Thymus (tissue), 11 donors: ENCODE measurements around the gene SASH3. TPM values are rescaled to one million over a fixed set of nuclear protein-coding genes. Genes with fewer than 3 reads are reported as not detected.
A peak's percentile ranks its signal among the peaks of the same experiment; 100 is the strongest.

Source experiments
- DNase-seq, 9 donors: peaks; one replicate each; pipeline ENCODE4 v3.0.0-alpha.2; 2013; ENCODE audit warnings: low spot score in 9 of 9, low read depth in 6 of 9, missing footprints in 1 of 9
- H3K27ac ChIP-seq, 2 donors: one replicate each; pipeline ENCODE4 v1.5.1; 2013; ENCODE audit warnings: control low read depth in 1 of 2, low read depth in 1 of 2, low read length in 1 of 2, mild to moderate bottlenecking in 1 of 2, moderate library complexity in 1 of 2
- H3K27me3 ChIP-seq, 2 donors: one replicate each; pipeline ENCODE4 v1.5.1; 2013; ENCODE audit warnings: low read length in 1 of 2; ENCODE audit not compliant: control insufficient read depth in 2 of 2, insufficient read depth in 1 of 2
- H3K36me3 ChIP-seq, 2 donors: one replicate each; pipeline ENCODE4 v1.5.1; 2013; ENCODE audit warnings: low read length in 1 of 2, mild to moderate bottlenecking in 1 of 2, moderate library complexity in 1 of 2; ENCODE audit not compliant: control insufficient read depth in 2 of 2, insufficient read depth in 2 of 2
- H3K4me1 ChIP-seq, 2 donors: one replicate each; pipeline ENCODE4 v1.5.1; 2013; ENCODE audit warnings: low read length in 2 of 2; ENCODE audit not compliant: control insufficient read depth in 2 of 2, insufficient read depth in 2 of 2
- H3K4me3 ChIP-seq, 2 donors: one replicate each; pipeline ENCODE4 v1.5.1; 2013; ENCODE audit warnings: low read length in 2 of 2, control low read depth in 1 of 2, mild to moderate bottlenecking in 1 of 2
- H3K9me3 ChIP-seq, 2 donors: one replicate each; pipeline ENCODE4 v1.5.1; 2013; ENCODE audit warnings: low read length in 1 of 2, mild to moderate bottlenecking in 1 of 2; ENCODE audit not compliant: control insufficient read depth in 2 of 2, insufficient read depth in 1 of 2
- WGBS: extraction: QIAGEN DNeasy Blood & Tissue Kit; methylation state at CpG from one replicate; pipeline ENCODE4 v1.1.7; 2013; 5-methylcytosine and 5-hydroxymethylcytosine counted together
- polyA plus RNA-seq: library from polyadenylated mRNA; stranded (reverse); fragments of 200-250 nt; gene quantifications from one replicate; pipeline ENCODE4 v1.2.3, GENCODE V29; 2013
- total RNA-seq: library from RNA; stranded (reverse); fragments of 120-200 nt; gene quantifications from one replicate; pipeline ENCODE4 v1.2.4, GENCODE V29; 2013
- donor health status: healthy.

Gene SASH3
- total and polyA plus RNA-seq, 2 donors, result 58.2 to 176 TPM

GRCh38 chrX:129793604-129794191, 13.9 kb downstream of the SASH3 start:
- H3K27me3 ChIP-seq, result no peaks in the 10 kb centered on the region
- WGBS, result 97% methylated on average over 20 of the region's 20 CpGs
- no peak overlapping the region for H3K27ac ChIP-seq
- peaks cover 72 to 90% of the 10 kb centered on the region in 2 donors for H3K36me3 ChIP-seq
- DNase-seq, result no peak
- no peaks in the 10 kb centered on the region for H3K9me3 ChIP-seq
- no peak overlapping the region for H3K4me3 ChIP-seq
- peaks cover 0 to 6% of the 10 kb centered on the region in 2 donors for H3K4me1 ChIP-seq

GRCh38 chrX:129795584-129795983, 15.8 kb downstream of the SASH3 start:
- Histone ChIP-seq H3K9me3 (no peaks in the 10 kb centered on the region), H3K4me1 (peaks cover 0 to 6% of the 10 kb centered on the region in 2 donors), H3K27ac (no peak overlapping the region), H3K4me3 (no peak overlapping the region), H3K36me3 (peaks cover 59 to 74% of the 10 kb centered on the region in 2 donors), H3K27me3 (no peaks in the 10 kb centered on the region)
- 90% methylated on average over 1 of the region's 1 CpG for WGBS
- peak in 1 of 9 donors; percentile 13 for DNase-seq

- Histone ChIP-seq H3K4me1 (peaks cover 0 to 6% of the 10 kb centered on the region in 2 donors), H3K27me3 (no peaks in the 10 kb centered on the region), H3K9me3 (no peaks in the 10 kb centered on the region), H3K27ac (peak overlapping the region in 1 of 2 donors; percentile 42), H3K4me3 (no peak overlapping the region), H3K36me3 (peaks cover 41 to 56% of the 10 kb centered on the region in 2 donors)
- no peak for DNase-seq
- WGBS, result 98% methylated on average over 4 of the region's 4 CpGs
Measured at GRCh38 chrX:129797251-129797906, 17.6 kb downstream of the SASH3 start.

- DNase-seq, result no peak
Measured at GRCh38 chrX:129798456-129798855, 18.7 kb downstream of the SASH3 start.

DNA sequence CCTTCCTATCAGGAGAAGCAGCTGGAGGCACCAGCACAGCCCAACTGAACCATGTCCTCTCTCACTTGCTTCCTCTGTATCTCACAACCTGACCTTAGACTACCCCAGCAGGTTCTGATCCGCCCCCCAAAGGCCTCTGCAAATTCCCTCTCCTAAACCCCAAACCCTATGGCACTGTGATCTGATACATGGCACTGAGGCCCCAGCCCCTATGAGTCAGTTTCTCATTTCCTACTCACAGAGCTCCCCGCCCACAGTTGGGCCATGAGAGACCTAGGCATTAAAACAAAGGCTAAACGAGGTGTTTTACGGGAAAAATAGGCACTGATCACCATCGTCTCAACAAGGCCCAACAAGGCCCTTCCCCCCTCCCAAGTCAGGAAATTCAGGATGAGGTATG, 19.1 kb downstream of the SASH3 start:
- Histone ChIP-seq H3K27ac (peak overlapping the region in 1 of 2 donors; percentile 42), H3K27me3 (no peaks in the 10 kb centered on the region), H3K4me1 (peaks cover 0 to 3% of the 10 kb centered on the region in 2 donors), H3K9me3 (no peaks in the 10 kb centered on the region), H3K36me3 (peaks cover 26 to 41% of the 10 kb centered on the region in 2 donors), H3K4me3 (no peak overlapping the region)
- DNase-seq, result no peak
- WGBS, result 94% methylated on average over 5 of the region's 5 CpGs

More at GRCh38 chrX:129798456-129798855, 18.7 kb downstream of the SASH3 start:
- peaks cover 30 to 45% of the 10 kb centered on the region in 2 donors for H3K36me3 ChIP-seq
- peak overlapping the region in 1 of 2 donors; percentile 42 for H3K27ac ChIP-seq
- no peaks in the 10 kb centered on the region for H3K9me3 ChIP-seq
- H3K27me3 ChIP-seq, result no peaks in the 10 kb centered on the region
- no peak overlapping the region for H3K4me3 ChIP-seq
- 96% methylated on average over 3 of the region's 3 CpGs for WGBS
- H3K4me1 ChIP-seq, result peaks cover 0 to 3% of the 10 kb centered on the region in 2 donors

GRCh38 chrX:129800186-129800585, 20.4 kb downstream of the SASH3 start:
- WGBS, result 85% methylated on average over 4 of the region's 4 CpGs
- Histone ChIP-seq H3K27ac (no peak overlapping the region), H3K4me3 (no peak overlapping the region), H3K4me1 (peaks cover 0 to 3% of the 10 kb centered on the region in 2 donors), H3K9me3 (no peaks in the 10 kb centered on the region), H3K27me3 (no peaks in the 10 kb centered on the region), H3K36me3 (peaks cover 13 to 33% of the 10 kb centered on the region in 2 donors)
- DNase-seq, result no peak

GRCh38 chrX:129802863-129803262, 23.1 kb downstream of the SASH3 start:
- H3K27ac ChIP-seq, result no peak overlapping the region
- no peaks in the 10 kb centered on the region for H3K9me3 ChIP-seq
- peaks cover under 1 to 15% of the 10 kb centered on the region in 2 donors for H3K36me3 ChIP-seq
- H3K27me3 ChIP-seq, result no peaks in the 10 kb centered on the region
- no peak for DNase-seq
- H3K4me1 ChIP-seq, result peaks cover 0 to 3% of the 10 kb centered on the region in 2 donors
- no peak overlapping the region for H3K4me3 ChIP-seq
- WGBS, result 90% methylated on average over 1 of the region's 1 CpG

DNA sequence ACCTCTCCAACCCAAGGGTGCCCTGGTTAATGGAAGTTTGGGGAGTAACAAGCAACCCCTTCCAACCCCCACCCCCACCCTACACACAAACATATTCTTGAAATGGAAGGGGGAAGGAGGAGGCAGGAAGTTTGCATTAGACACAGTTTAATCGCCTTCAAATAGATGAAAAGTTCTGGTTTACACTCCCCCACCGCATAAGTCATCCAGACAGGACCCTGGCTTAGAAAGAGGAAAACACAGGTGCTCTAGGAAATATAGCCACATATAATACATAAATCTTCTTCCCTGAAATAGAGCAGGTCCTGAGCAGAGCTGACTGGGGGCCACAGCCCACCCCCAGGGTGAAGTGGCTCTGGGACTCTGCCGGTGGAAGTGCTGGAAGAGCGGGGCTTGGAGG, 25.1 kb downstream of the SASH3 start:
- H3K27me3 ChIP-seq, result no peaks in the 10 kb centered on the region
- no peak overlapping the region for H3K27ac ChIP-seq
- peaks cover 0 to 8% of the 10 kb centered on the region in 2 donors for H3K36me3 ChIP-seq
- no peak overlapping the region for H3K4me3 ChIP-seq
- DNase-seq, result no peak
- H3K4me1 ChIP-seq, result no peaks in the 10 kb centered on the region
- 60% methylated on average over 4 of the region's 4 CpGs for WGBS
- H3K9me3 ChIP-seq, result no peaks in the 10 kb centered on the region

DNA sequence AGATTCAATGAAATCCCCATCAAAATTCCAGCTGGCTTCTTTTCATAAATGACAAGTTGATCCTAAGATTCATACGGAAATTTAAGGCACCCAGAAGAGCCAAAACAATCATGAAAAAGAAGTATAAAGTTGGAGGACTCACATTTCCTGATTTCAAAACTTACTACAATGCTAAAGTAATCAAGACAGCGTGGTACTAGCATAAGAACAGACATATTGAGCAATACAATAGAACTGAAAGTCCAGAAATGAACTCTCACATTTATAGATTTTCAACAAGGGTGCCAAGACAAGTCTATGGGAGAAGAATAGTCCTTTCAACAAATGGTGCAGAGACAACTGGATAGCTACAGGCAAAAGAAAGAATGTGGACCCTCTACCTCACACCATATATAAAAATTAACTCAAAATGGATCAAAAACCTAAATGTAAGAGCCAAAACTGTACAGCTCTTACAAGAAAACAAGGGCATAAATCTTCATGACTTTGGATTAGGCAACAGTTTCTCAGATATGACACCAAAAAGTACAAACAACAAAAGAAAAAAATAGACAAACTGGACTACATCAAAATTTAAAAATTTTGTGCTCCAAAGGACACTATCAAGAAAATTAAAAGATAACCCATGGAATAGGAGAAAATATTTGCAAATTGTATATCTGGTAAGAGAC, 28.5 kb downstream of the SASH3 start:
- H3K4me3 ChIP-seq, result no peak overlapping the region
- H3K27ac ChIP-seq, result no peak overlapping the region
- peaks cover 0 to 17% of the 10 kb centered on the region in 2 donors for H3K36me3 ChIP-seq
- H3K27me3 ChIP-seq, result no peaks in the 10 kb centered on the region
- no peaks in the 10 kb centered on the region for H3K9me3 ChIP-seq
- DNase-seq, result no peak
- 97% methylated on average over 2 of the region's 2 CpGs for WGBS
- no peaks in the 10 kb centered on the region for H3K4me1 ChIP-seq
